Activated effector memory CD4-positive, alpha-beta T cell treated with anti-CD3 and anti-CD28 coated beads, Interleukin-2, amount 50 U/mL, for 16 hours (primary cell): ENCODE data around the gene RNPEPL1.
"Not testable (repeated sequence)": the region's sequence is repeated elsewhere in the genome, so short reads cannot be mapped to it uniquely, and the experiment has no call there.

Experiments used
- DNase-seq: peaks from one replicate; pipeline ENCODE4 v3.0.0-alpha.2; 2020

The RNPEPL1 gene

DNA sequence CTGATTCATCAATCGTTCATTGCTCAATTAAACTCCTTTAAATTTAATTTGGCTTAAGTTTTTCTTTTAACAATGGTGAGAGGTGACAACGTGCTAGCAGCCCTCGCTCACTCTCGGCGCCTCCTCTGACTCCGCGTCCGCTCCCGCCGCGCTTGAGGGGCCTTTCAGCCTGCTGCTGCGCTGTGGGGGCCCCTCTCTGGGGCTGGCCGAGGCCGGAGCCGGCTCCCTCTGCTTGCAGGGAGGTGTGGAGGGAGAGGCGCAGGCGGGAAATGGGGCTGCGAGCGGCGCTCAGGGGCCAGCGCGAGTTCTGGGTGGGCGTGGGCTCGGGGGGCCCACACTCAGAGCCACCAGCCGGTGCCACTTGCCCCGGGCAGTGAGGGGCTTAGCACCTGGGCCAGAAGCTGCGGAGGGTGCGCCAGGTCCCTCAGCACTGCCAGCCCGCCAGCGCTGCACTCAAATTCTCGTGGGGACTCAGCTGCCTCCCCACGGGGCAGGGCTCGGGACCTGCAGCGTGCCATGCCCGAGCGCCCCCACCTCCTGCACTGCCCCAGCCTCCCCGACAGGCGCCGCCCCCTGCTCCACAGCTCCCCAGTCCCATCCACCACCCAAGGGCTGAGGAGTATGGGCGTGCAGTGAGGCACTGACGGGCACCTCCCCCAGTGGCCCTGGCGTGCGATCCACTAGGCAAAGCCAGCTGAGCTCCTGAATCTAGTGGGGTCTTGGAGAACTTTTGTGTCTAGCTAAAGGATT is 30.1 kb upstream of the RNPEPL1 start:
- DNase-seq, result no peak

DNA sequence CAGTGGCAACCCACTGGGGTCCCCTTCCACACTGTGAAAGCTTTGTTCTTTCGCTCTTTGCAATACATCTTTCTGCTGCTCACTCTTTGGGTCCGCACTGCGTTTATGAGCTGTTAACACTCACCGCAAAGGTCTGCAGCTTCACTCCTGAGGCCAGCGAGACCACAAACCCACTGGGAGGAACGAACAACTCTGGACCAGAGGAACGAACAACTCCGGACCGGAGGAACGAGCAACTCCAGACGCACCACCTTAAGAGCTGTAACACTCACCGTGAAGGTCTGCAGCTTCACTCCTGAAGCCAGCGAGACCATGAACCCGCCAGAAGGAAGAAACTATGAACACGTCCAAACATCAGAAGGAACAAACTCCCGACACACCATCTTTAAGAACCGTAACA is 29.2 kb upstream of the RNPEPL1 start:
- DNase-seq, result not testable (repeated sequence)

DNA sequence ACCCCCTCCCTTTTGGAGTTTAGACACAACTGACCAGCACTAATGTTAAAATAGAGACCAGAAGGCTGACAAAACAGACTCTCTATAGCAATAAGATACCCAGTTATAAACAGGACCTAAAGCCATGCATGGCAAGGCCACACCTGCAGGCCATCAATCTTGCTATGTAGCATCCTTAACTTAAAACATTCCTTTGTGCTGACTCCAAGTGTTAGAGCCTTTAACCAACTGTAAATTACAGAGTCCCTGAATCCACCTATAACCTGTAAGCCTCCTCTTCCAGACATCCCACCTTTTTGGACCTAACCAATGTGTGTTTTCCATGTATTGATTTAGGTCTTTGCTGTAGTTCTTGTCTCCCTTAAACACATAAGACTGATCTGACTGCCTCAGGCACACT is 28.4 kb upstream of the RNPEPL1 start:
- no peak for DNase-seq

DNA sequence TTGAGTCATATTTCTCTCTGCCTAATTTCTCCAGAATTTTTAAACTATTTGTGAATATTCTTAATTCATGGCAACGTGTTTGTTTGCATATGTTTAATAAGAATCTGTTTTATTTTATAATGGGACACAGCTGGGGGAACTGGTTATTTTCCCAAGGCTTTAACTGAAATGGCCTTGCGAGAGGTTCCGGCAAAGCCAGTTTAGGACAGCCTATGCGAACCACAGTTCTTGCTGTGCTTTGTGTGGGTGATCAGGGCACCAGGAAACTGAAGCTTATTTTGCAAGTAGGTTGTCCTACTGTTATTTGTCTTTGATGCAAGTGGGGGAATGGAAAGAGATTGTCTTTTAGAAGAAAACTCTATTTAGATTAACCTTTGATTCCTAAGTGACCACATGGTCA is 17.0 kb upstream of the RNPEPL1 start:
- no peak for DNase-seq

DNA sequence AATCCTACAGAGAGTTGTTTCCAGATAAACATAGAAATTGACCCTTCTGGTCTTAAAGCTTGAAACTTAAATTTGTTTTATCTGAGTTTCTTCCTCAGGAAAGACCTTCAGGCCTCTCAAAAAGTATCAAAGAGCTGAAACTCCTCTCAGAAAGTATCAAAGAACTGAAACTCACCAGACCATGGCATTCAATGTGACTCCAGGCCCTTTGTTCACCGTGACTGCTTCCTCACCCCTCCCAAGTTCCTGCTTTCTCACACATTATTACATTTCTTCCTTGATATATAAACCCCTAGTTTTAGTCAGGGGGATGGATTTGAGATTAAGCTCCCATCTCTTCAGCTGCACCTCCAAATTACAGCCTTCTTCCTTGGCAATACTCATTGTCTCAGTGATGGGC is 16.5 kb upstream of the RNPEPL1 start:
- no peak for DNase-seq

DNA sequence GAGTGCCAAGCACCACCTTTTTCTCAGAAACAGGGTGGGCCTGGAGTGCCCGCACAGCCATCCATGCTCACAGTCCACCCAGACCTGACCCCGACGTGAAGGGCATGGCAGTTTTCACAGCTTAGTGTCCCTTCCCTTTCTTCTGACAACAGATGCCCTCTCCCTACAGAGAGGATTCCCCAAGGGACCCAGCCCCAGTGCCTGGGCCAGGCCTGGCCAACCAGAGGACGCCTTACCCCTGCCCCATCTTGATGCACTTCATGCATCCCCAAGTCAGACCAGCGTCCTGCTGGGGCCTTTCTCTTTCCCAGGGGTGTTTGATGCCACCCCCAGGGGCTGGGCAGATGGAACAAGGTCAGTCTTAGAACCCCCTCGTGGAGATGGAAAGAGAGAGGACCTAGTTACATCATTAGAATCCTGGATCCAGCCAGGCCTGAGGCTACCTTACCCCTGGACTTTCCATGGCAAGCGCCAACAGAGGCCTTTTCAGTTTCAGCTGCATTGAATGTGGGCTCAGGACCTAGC is 14.3 kb upstream of the RNPEPL1 start:
- no peak for DNase-seq

DNA sequence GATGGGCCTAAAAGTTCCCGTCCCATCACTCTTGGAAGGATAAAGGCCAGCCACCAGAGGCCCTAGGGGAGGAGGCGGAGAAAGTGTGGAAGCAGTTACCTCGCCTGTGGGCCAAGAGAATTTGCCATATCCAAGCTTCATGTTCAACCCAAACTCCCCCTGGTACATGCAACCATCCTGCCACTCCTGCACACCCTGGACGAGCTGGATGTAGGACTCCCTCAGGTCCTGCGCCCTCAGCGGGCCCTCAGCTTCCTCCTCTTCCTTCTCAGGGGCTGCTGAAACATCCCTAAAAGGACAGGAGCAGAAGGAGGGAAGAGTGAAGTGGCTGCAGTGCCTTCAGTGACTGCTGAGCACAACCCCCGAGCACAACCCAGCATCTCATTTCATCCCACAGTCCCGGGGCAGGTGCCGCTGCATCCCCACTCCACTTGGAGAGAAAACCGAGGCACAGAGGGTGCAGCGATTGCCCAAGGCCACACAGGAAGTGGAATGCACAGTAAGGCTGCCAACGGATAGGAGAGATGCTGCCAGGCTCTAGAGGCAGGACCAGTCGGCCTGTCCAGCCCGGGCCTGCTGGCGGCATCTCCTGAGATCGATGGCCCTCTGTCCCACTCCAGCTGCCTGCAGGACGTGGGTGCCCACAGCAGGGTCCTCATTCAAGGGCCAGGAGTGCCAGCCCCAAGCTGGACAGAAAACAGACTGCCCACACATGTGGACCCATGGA is 13.4 kb upstream of the RNPEPL1 start:
- DNase-seq, result peak; percentile 56

DNA sequence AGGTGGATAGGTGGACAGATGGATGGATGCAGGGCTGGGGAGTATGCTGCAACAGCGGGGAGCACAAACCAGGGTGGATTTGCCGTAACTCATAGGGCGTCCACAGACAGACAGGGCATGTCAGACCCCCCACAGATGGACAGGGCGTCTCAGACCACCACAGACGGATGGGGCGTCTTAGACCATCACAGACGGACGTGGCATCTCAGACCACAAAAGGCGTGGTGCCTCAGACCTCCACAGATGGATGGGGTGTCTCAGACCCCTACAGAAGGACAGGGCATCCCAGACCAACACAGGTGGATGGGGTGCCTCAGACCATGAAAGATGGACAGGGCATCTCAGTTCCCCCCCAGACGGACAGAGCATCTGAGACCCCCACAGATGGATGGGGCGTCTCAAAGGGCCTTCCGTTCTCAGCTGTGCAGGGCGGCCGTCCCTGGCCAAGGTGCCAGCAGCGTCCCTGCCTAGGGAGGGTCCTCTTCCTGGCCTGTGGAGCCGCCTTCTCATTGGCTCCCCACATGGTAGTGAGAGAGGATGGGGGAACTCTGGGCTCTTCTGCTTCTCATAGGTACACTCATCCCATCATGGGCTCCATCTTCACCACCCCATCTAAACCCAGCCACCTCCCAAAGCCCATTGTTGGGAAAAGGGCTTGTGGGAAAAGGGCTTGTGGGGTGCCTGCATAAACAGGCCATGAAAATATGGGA is 12.6 kb upstream of the RNPEPL1 start:
- no peak for DNase-seq

DNA sequence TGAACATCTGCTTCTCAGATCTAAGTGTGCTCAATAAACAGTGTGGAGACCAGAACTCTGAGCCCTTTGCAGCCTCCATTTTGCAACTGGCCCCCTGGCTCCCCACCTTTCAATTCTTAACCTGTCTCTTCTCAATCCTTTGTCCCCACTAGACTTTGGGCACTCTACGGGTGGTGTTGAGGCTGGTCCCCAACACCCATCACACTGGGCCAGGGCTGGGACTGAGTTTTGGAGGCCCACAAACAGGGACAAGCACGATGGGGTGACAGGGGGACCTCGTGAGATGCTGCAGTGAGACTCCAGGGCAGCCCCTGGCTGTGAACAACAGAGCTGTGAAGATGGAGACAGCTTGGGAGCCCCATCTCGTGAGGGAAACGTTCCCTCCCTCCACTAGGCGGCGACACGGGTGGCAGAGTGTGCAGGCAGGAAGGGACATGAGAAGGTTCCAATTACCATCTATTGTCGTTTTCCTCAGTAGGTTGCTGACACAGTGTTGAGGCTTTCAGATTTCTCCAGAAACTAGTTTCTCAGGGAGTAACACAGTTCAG is 11.7 kb upstream of the RNPEPL1 start:
- DNase-seq, result peak; percentile 90

DNA sequence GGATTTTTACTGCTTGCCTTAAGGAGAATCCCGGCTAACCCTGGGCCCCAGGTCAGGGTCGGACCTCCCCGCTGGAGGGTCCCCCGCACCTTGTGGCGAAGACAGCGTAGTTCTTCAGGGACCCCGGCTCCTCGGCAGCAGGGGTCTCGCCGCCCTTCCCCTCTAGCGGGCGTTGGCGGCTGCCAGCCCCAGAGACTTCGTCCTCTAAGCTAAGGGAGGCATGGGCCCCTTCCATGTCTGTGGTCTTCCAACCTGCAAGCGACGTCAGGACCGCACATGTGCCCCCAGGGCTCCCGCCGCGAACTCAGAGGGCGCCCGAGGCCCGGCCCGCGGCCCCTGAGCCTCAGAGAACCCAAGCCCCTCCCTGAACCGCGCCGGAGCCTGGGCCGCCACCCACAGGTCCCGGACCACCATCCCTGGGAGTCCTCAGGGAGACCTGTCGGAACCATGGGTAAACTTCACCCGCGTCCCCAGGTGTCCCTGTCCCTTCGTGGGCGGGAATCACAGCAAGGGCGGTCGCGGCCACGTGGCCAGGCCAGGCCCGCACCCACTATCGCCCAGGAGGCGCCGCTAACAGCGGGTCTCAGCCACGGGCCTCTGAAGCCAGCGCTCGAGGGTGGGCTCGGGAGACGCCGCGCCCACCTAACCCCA is 11.1 kb upstream of the RNPEPL1 start:
- DNase-seq, result no peak

DNA sequence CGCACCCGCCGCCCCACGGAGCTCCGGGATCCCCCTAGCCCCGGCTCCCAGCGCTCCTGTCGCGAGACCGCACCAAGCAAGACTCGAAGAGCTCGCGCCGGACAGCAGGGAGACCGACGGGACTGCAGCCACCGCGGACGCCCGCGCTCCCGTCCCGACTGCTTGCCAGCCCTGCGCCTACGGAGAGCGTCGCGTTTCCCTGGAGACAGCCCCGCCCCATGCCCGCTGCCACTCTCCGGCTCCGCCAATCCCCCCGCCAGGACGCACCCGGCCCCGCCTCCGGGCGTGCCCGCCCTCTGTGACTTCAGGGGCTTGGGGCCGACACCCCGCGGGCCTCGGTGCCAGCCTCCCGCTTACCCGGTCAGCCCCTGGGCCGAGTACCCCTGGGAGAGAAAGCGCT is 10.5 kb upstream of the RNPEPL1 start, which contains the start of gene ANKMY1:
TSS of gene ANKMY1 (minus strand) at position 181 of the 400 bp plus-strand sequence. CDS start 653 bp downstream, outside the sequence.
- DNase-seq, result peak; percentile 86

DNA sequence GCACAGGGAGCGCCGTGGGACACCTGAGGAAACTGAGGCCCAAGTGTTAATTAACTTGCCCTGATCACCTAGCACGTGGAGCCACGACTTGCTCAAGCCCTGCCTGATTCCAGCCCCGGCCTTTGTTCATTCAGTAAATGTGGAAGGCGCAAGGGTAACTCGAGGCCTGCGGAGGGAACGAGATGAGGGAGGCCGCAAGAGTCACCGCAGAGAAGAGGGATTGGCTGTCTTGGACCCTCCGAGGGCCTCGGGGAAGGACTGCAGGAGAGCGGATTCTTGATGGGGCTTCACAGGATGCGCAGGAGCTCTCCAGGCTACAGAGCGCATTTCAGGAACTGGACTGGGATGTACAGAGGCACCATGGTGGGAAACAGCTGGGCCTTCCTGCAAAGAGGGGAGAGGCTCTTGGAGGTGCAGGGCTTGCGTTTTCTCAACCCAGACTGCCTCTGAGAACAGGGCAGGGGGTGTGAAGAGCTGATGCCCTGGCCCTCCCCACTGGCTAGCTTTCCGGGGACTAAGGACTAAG is 10.0 kb upstream of the RNPEPL1 start:
- no peak for DNase-seq

DNA sequence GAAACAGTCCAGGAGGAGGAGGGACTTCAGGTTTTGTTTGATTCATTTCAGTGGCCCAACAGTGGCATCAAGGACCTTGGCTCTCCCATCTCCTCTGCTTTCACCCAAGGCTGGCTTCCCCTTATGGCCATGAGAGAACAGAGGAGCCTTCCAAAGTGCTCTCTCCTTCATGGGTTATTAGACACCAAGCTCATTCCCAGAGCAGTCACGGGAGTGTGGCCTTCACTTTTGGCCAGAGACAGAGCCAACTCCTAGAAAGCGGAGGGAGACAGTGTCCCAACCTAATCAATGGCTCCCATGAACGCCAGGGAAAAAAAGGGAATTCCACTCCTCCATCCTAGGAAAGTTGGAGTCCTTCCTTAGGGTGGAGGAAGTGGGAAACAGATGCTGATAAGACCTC is 9.0 kb upstream of the RNPEPL1 start:
- DNase-seq, result no peak

DNA sequence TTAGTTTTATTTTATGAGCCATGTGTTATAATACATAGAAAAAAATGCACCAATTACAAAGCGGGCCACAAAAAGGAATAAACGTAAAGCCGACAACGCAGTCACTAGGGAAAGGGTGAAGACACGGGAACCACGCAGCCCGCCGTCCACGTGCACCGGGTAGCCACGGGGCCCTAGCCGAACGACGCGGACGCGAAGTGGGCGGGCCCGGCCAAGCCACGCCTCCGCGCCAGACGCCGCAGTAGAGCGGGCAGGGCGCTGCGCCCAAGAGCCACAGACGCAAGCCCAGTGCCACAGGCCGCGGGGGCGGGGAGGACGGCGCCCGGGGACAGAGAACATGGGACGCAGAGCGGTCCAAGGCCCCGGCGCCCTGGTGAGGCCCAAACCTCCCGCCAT is 8.2 kb upstream of the RNPEPL1 start, which contains the start of gene DUSP28:
TSS of gene DUSP28 (plus strand) at position 274 of the 396 bp plus-strand sequence. CDS start 328 bp downstream, outside the sequence.
- DNase-seq, result peak; percentile 96

DNA sequence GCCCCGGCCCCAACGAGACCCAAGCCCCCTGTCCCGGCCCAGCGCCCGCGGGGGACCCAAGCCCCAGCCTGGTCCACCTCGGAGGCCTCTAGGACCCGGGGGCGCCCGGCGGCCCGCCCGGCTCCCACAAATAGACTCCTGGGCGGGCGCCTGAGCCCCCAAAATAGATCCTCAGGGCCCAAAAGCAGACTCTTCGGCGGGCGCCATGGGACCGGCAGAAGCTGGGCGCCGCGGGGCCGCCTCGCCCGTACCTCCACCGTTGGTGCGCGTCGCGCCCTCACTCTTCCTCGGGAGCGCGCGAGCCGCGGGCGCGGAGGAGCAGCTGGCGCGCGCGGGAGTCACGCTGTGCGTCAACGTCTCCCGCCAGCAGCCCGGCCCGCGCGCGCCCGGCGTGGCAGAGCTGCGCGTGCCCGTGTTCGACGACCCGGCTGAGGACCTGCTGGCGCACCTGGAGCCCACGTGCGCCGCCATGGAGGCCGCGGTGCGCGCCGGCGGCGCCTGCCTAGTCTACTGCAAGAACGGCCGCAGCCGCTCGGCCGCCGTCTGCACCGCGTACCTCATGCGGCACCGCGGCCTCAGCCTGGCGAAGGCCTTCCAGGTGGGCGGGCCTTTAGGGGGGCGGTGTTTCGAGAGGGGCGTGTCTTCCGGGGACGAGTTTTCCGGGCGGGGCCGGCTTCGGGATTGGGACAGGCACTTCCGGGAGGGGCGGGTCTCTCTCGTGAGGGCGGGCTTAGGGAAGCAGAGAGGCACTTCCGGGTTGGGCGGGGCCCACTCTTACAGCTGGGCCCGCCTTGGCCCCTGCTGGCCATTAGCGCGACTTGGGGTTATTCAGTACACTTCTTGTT is 7.6 kb upstream of the RNPEPL1 start:
- DNase-seq, result peak; percentile 100

DNA sequence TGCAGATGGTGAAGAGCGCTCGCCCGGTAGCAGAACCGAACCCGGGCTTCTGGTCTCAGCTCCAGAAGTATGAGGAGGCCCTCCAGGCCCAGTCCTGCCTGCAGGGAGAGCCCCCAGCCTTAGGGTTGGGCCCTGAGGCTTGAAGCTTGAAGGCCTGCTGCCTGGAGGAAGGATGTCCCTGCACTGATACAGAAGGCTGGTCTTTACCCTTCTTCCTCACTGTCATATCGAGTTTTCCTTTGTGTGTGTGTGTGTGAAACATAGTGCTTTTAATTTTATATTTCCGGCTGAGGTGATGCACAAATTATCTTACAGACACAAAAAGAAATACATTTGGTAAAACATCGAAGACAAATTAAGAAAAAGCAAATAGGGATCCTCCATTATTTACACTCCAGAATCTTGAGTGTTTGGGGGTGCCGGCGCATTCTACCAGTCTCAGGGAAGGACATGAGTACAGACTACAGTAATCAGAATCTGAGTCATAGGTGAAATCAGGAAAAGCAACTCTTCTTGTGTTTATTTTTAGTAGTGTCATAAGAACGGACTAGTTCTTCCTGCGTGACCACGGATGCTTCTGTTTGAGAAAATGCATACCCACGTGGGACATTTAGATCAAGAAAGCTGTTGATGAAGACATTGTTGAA is 6.8 kb upstream of the RNPEPL1 start:
- DNase-seq, result peak; percentile 70

DNA sequence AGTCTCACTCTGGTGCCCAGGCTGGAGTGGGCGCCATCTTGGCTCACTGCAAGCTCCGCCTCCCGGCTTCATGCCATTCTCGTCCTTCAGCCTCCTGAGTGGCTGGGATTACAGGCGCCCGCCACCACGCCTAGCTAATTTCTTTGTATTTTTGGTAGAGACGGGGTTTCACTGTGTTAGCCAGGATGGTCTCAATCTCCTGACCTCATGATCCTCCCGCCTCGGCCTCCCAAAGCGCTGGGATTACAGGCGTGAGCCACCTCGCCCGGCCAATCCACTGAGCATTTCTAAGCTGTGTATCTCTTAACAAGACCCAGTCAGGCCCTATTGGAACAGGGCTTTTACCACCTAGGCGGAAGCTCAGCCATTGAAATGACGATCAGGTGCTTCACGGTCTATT is 5.1 kb upstream of the RNPEPL1 start:
- not testable (repeated sequence) for DNase-seq

DNA sequence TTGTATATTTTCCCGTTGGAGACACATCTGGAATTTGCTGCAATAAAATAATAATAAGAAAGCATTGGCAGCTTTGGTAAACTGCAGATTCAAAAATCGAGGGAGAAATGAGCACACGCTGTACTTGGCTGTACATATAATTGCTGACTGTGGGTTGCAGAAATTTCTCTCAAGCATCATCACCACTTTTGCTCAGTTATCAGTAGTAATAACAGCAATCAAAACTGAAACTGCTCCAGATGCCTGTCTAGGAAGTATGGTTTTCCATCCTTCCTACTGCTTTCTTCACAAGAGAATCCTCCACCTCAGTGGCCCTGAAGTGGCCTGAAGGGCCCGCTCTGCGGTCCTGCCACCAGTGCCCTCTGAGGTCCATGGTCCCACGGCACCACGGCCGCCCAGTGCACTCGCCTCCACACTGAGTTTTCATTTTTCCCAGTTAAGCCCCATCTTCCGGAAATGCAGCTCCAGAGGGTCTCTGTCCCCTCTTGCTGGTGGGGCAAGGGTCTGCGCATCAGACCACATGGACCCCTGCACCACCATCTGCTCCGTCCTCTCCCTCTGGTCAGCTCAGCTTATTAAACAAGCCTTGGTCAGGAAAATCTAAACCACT is 4.2 kb upstream of the RNPEPL1 start:
- no peak for DNase-seq

DNA sequence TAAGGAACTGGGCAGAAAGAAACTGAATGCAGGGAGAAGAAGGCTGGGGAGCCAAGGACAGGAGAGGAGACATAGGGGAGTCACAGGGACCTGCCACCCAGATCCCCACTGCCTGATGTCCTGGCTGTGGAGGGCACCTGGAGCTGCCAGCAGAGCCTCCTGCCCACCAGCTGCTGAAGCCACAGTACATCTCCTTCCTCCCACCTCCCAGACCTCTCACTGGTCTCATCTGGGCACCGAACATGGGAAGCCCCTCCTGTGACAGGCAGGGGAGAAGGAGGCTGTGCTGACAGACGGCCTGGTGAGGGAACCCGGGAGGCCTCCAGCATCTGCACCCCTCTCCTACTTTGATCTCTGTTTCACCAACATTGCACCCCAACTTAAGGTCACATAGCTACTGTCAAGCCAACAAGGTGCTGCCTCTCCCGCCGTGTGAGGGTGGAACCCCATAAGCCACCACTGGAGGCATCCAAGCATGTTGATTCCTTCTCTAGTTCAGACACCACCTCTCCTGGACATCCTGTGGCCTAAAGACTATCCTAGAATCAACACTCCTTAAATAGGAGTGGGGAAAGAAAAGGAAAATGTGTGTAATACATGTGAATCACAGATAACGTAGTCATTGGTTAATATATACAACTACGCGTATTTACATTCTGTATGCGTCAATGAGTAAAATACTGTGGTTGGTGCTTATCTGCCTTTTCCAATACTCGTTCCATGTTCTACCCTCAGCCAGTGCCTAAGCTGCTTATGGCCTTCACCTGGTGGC is 3.5 kb upstream of the RNPEPL1 start:
- DNase-seq, result peak; percentile 76
